Measurements from ENCODE around the gene ESYT2. TPM values are rescaled to one million over a fixed set of nuclear protein-coding genes. Genes with fewer than 3 reads are reported as not detected.
"Not testable (repeated sequence)": the region's sequence is repeated elsewhere in the genome, so short reads cannot be mapped to it uniquely, and the experiment has no call there.

Gene ESYT2
- polyA plus RNA-seq, 2 donors = 25.4 to 28.9 TPM

- H3K4me1 ChIP-seq (ENCODE audit: control insufficient read depth in 2 of 2, insufficient read depth in 2 of 2, low read length in 1 of 2) = no peaks in the 10 kb centered on the region
- H3K4me3 ChIP-seq (ENCODE audit: low read depth in 1 of 2, low read length in 2 of 2) = no peak overlapping the region
- H3K27ac ChIP-seq (ENCODE audit: low read depth in 2 of 2, low read length in 1 of 2) = no peak overlapping the region
- 79 to 81% methylated on average over 8 of the region's 8 CpGs for WGBS, 2 donors
- no peaks in the 10 kb centered on the region for H3K36me3 ChIP-seq (ENCODE audit: control insufficient read depth in 2 of 2, insufficient read depth in 2 of 2, low read length in 1 of 2)
- no peaks in the 10 kb centered on the region for H3K9me3 ChIP-seq (ENCODE audit: control insufficient read depth in 2 of 2, insufficient read depth in 1 of 2, low read depth in 1 of 2, low read length in 1 of 2)
- no peaks in the 10 kb centered on the region for H3K27me3 ChIP-seq (ENCODE audit: control insufficient read depth in 1 of 2, insufficient read depth in 2 of 2, low read length in 2 of 2)
These were observed 11.3 kb upstream of the ESYT2 start for GRCh38 chr7:158840604-158841003.

GRCh38 chr7:158839177-158839576 is 9.9 kb upstream of the ESYT2 start:
- not testable (repeated sequence) for H3K27me3 ChIP-seq (ENCODE audit: control insufficient read depth in 1 of 2, insufficient read depth in 2 of 2, low read length in 2 of 2); H3K36me3 ChIP-seq (ENCODE audit: control insufficient read depth in 2 of 2, insufficient read depth in 2 of 2, low read length in 1 of 2); H3K4me3 ChIP-seq (ENCODE audit: low read depth in 1 of 2, low read length in 2 of 2); H3K4me1 ChIP-seq (ENCODE audit: control insufficient read depth in 2 of 2, insufficient read depth in 2 of 2, low read length in 1 of 2); H3K27ac ChIP-seq (ENCODE audit: low read depth in 2 of 2, low read length in 1 of 2); H3K9me3 ChIP-seq (ENCODE audit: control insufficient read depth in 2 of 2, insufficient read depth in 1 of 2, low read depth in 1 of 2, low read length in 1 of 2)
- 80 to 83% methylated on average over 7 to 8 of the region's 8 CpGs for WGBS, 2 donors

GRCh38 chr7:158837790-158838637 is 8.7 kb upstream of the ESYT2 start:
- no peak overlapping the region for H3K27ac ChIP-seq (ENCODE audit: low read depth in 2 of 2, low read length in 1 of 2)
- 87 to 92% methylated on average over 8 of the region's 8 CpGs for WGBS, 2 donors
- no peaks in the 10 kb centered on the region for H3K4me1 ChIP-seq (ENCODE audit: control insufficient read depth in 2 of 2, insufficient read depth in 2 of 2, low read length in 1 of 2)
- no peak overlapping the region for H3K4me3 ChIP-seq (ENCODE audit: low read depth in 1 of 2, low read length in 2 of 2)
- no peaks in the 10 kb centered on the region for H3K36me3 ChIP-seq (ENCODE audit: control insufficient read depth in 2 of 2, insufficient read depth in 2 of 2, low read length in 1 of 2)
- H3K27me3 ChIP-seq (ENCODE audit: control insufficient read depth in 1 of 2, insufficient read depth in 2 of 2, low read length in 2 of 2) = no peaks in the 10 kb centered on the region
- H3K9me3 ChIP-seq (ENCODE audit: control insufficient read depth in 2 of 2, insufficient read depth in 1 of 2, low read depth in 1 of 2, low read length in 1 of 2) = no peaks in the 10 kb centered on the region

- no peaks in the 10 kb centered on the region for H3K4me1 ChIP-seq (ENCODE audit: control insufficient read depth in 2 of 2, insufficient read depth in 2 of 2, low read length in 1 of 2)
- H3K9me3 ChIP-seq (ENCODE audit: control insufficient read depth in 2 of 2, insufficient read depth in 1 of 2, low read depth in 1 of 2, low read length in 1 of 2) = no peaks in the 10 kb centered on the region
- no peaks in the 10 kb centered on the region for H3K36me3 ChIP-seq (ENCODE audit: control insufficient read depth in 2 of 2, insufficient read depth in 2 of 2, low read length in 1 of 2)
- H3K27ac ChIP-seq (ENCODE audit: low read depth in 2 of 2, low read length in 1 of 2) = no peak overlapping the region
- no peaks in the 10 kb centered on the region for H3K27me3 ChIP-seq (ENCODE audit: control insufficient read depth in 1 of 2, insufficient read depth in 2 of 2, low read length in 2 of 2)
- no peak overlapping the region for H3K4me3 ChIP-seq (ENCODE audit: low read depth in 1 of 2, low read length in 2 of 2)
- WGBS, 2 donors = 89 to 92% methylated on average over 8 of the region's 8 CpGs
These were observed 7.4 kb upstream of the ESYT2 start for GRCh38 chr7:158836692-158837091.

- no peak overlapping the region for H3K4me3 ChIP-seq (ENCODE audit: low read depth in 1 of 2, low read length in 2 of 2)
- 66 to 67% methylated on average over 21 of the region's 21 CpGs for WGBS, 2 donors
- no peaks in the 10 kb centered on the region for H3K4me1 ChIP-seq (ENCODE audit: control insufficient read depth in 2 of 2, insufficient read depth in 2 of 2, low read length in 1 of 2)
- no peaks in the 10 kb centered on the region for H3K27me3 ChIP-seq (ENCODE audit: control insufficient read depth in 1 of 2, insufficient read depth in 2 of 2, low read length in 2 of 2)
- H3K9me3 ChIP-seq (ENCODE audit: control insufficient read depth in 2 of 2, insufficient read depth in 1 of 2, low read depth in 1 of 2, low read length in 1 of 2) = no peaks in the 10 kb centered on the region
- no peaks in the 10 kb centered on the region for H3K36me3 ChIP-seq (ENCODE audit: control insufficient read depth in 2 of 2, insufficient read depth in 2 of 2, low read length in 1 of 2)
- peak overlapping the region in 1 of 2 donors; percentile 3 for H3K27ac ChIP-seq (ENCODE audit: low read depth in 2 of 2, low read length in 1 of 2)
These were observed 5.8 kb upstream of the ESYT2 start for GRCh38 chr7:158834878-158835784.

- WGBS, 2 donors = 84 to 86% methylated on average over 3 of the region's 3 CpGs
- H3K27me3 ChIP-seq (ENCODE audit: control insufficient read depth in 1 of 2, insufficient read depth in 2 of 2, low read length in 2 of 2) = no peaks in the 10 kb centered on the region
- no peak overlapping the region for H3K27ac ChIP-seq (ENCODE audit: low read depth in 2 of 2, low read length in 1 of 2)
- no peaks in the 10 kb centered on the region for H3K36me3 ChIP-seq (ENCODE audit: control insufficient read depth in 2 of 2, insufficient read depth in 2 of 2, low read length in 1 of 2)
- H3K9me3 ChIP-seq (ENCODE audit: control insufficient read depth in 2 of 2, insufficient read depth in 1 of 2, low read depth in 1 of 2, low read length in 1 of 2) = no peaks in the 10 kb centered on the region
- H3K4me3 ChIP-seq (ENCODE audit: low read depth in 1 of 2, low read length in 2 of 2) = no peak overlapping the region
- H3K4me1 ChIP-seq (ENCODE audit: control insufficient read depth in 2 of 2, insufficient read depth in 2 of 2, low read length in 1 of 2) = no peaks in the 10 kb centered on the region
These were observed 3.7 kb upstream of the ESYT2 start for GRCh38 chr7:158832994-158833393.

- Histone ChIP-seq H3K27me3 (ENCODE audit: control insufficient read depth in 1 of 2, insufficient read depth in 2 of 2, low read length in 2 of 2) (no peaks in the 10 kb centered on the region), H3K27ac (ENCODE audit: low read depth in 2 of 2, low read length in 1 of 2) (no peak overlapping the region), H3K36me3 (ENCODE audit: control insufficient read depth in 2 of 2, insufficient read depth in 2 of 2, low read length in 1 of 2) (no peaks in the 10 kb centered on the region), H3K9me3 (ENCODE audit: control insufficient read depth in 2 of 2, insufficient read depth in 1 of 2, low read depth in 1 of 2, low read length in 1 of 2) (no peaks in the 10 kb centered on the region), H3K4me3 (ENCODE audit: low read depth in 1 of 2, low read length in 2 of 2) (no peak overlapping the region), H3K4me1 (ENCODE audit: control insufficient read depth in 2 of 2, insufficient read depth in 2 of 2, low read length in 1 of 2) (no peaks in the 10 kb centered on the region)
- WGBS, 2 donors = 87 to 90% methylated on average over 6 of the region's 6 CpGs
These were observed 2.4 kb upstream of the ESYT2 start for GRCh38 chr7:158831738-158832091.

GRCh38 chr7:158830211-158830723 is 958 bp upstream of the ESYT2 start:
- H3K4me3 ChIP-seq (ENCODE audit: low read depth in 1 of 2, low read length in 2 of 2) = peak overlapping the region; percentile 80 to 98
- WGBS, 2 donors = 2% methylated on average over 14 of the region's 14 CpGs
- peak overlapping the region; percentile 99 to 100 for H3K27ac ChIP-seq (ENCODE audit: low read depth in 2 of 2, low read length in 1 of 2)
- H3K4me1 ChIP-seq (ENCODE audit: control insufficient read depth in 2 of 2, insufficient read depth in 2 of 2, low read length in 1 of 2) = no peaks in the 10 kb centered on the region
- no peaks in the 10 kb centered on the region for H3K36me3 ChIP-seq (ENCODE audit: control insufficient read depth in 2 of 2, insufficient read depth in 2 of 2, low read length in 1 of 2)
- H3K9me3 ChIP-seq (ENCODE audit: control insufficient read depth in 2 of 2, insufficient read depth in 1 of 2, low read depth in 1 of 2, low read length in 1 of 2) = no peaks in the 10 kb centered on the region
- no peaks in the 10 kb centered on the region for H3K27me3 ChIP-seq (ENCODE audit: control insufficient read depth in 1 of 2, insufficient read depth in 2 of 2, low read length in 2 of 2)

GRCh38 chr7:158829021-158829341 is 328 bp downstream of the ESYT2 start:
- Histone ChIP-seq H3K4me3 (ENCODE audit: low read depth in 1 of 2, low read length in 2 of 2) (peak overlapping the region; percentile 80 to 98), H3K4me1 (ENCODE audit: control insufficient read depth in 2 of 2, insufficient read depth in 2 of 2, low read length in 1 of 2) (no peaks in the 10 kb centered on the region), H3K9me3 (ENCODE audit: control insufficient read depth in 2 of 2, insufficient read depth in 1 of 2, low read depth in 1 of 2, low read length in 1 of 2) (no peaks in the 10 kb centered on the region), H3K36me3 (ENCODE audit: control insufficient read depth in 2 of 2, insufficient read depth in 2 of 2, low read length in 1 of 2) (no peaks in the 10 kb centered on the region), H3K27ac (ENCODE audit: low read depth in 2 of 2, low read length in 1 of 2) (peak overlapping the region; percentile 99 to 100), H3K27me3 (ENCODE audit: control insufficient read depth in 1 of 2, insufficient read depth in 2 of 2, low read length in 2 of 2) (no peaks in the 10 kb centered on the region)
- 0 to 1% methylated on average over 13 to 38 of the region's 38 CpGs for WGBS, 2 donors
